Stomach (tissue), 4 donors: ENCODE measurements around the gene DNAJB4.

Experiments used
- EP300 ChIP-seq: sonication (generic); formaldehyde crosslinking; IDR thresholded peaks from one replicate; pipeline ENCODE4 v1.6.1; 2017; ENCODE audit warnings: antibody characterized with exemption
- POLR2A ChIP-seq, 4 donors: fragments of 450-650 bp; IDR thresholded peaks; one replicate each; pipeline ENCODE4 v1.6.1; 2016; ENCODE audit warnings: antibody characterized with exemption in 4 of 4, control low read depth in 2 of 4, mild to moderate bottlenecking in 1 of 4, moderate library complexity in 1 of 4
- POLR2AphosphoS5 ChIP-seq, 3 donors: sonication (generic); formaldehyde crosslinking; IDR thresholded peaks; one replicate each; pipeline ENCODE4 v1.6.1; 2016; ENCODE audit warnings: antibody characterized with exemption in 3 of 3
- TF ChIP-seq, protein P1 (sequence below), 7 experiments: fragments of 450-650 bp in 4 of 7; fragments of 200-600 bp in 3 of 7; sonication (generic) in 3 of 7; IDR thresholded peaks; one replicate each; pipeline ENCODE4 v1.5.1; 2016 to 2019; ENCODE audit warnings: antibody characterized with exemption in 7 of 7, control low read depth in 2 of 7, mild to moderate bottlenecking in 1 of 7

DNA sequence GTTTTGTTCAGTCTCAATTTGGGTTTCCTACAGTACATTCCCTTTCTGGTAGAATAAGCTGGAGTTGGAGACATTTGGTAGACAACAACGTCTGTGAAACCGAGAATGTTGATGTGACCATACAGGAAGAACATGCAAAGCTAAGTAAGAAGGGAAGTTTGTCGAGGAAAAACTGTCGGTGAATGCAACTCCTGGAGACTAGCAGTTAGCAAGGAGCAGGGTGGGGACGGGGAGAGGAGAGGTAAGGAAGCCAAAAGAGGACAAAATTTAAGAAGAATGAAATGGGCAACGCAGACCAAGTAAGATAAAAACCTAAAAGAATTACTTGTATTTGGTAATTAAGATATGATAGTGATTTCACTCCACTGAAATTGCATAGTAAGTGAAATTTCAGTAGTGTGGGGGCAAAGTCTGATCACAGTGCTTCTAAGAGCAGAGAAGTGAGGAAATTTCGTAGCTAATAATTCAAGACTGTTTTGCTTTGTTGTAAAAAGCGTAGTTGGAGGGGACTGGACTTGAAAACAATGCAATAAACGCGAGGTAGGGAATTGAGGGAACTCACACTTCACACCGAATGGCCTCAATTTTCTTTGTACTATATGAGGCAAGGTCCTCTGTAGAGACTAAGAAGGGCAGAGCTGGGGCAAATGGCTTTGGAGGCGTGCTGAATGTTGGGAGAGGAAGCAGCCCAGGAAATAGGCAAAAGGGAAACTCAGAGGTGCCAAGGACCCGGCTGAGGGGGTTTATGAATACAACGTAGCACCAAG is 40.2 kb downstream of the DNAJB4 start:
- TF ChIP-seq POLR2A (IDR thresholded peaks at IDR 0.05) (no peak), EP300 (no peak), POLR2AphosphoS5 (IDR thresholded peaks at IDR 0.05) (no peak)
- TF ChIP-seq, protein P1, sequence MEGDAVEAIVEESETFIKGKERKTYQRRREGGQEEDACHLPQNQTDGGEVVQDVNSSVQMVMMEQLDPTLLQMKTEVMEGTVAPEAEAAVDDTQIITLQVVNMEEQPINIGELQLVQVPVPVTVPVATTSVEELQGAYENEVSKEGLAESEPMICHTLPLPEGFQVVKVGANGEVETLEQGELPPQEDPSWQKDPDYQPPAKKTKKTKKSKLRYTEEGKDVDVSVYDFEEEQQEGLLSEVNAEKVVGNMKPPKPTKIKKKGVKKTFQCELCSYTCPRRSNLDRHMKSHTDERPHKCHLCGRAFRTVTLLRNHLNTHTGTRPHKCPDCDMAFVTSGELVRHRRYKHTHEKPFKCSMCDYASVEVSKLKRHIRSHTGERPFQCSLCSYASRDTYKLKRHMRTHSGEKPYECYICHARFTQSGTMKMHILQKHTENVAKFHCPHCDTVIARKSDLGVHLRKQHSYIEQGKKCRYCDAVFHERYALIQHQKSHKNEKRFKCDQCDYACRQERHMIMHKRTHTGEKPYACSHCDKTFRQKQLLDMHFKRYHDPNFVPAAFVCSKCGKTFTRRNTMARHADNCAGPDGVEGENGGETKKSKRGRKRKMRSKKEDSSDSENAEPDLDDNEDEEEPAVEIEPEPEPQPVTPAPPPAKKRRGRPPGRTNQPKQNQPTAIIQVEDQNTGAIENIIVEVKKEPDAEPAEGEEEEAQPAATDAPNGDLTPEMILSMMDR (IDR thresholded peaks at IDR 0.05) = no peak
